K562 (cell line): Measurements from ENCODE around the gene BRAT1. TPM values are rescaled to one million over a fixed set of nuclear protein-coding genes. Genes with fewer than 3 reads are reported as not detected.

Source experiments
- ADNP ChIP-seq: fragments of 200-800 bp; sonication (Bioruptor generic); IDR thresholded peaks from 2 replicates; pipeline ENCODE4 v1.6.1; 2016; ENCODE audit warnings: missing genetic modification characterization, missing compliant biosample characterization
- CBX8 ChIP-seq: fragments of 200-600 bp; sonication (generic); IDR thresholded peaks from 2 replicates; pipeline ENCODE4 v1.6.1; 2012; ENCODE audit warnings: borderline replicate concordance, mixed run types, low read depth, mild to moderate bottlenecking, moderate library complexity, mixed read lengths, low read length, control low read depth, inconsistent platforms; ENCODE audit not compliant: poor library complexity, severe bottlenecking; ENCODE audit errors: extremely low read depth
- GABPB2 ChIP-seq: fragments of 250-450 bp; sonication (Bioruptor Pico); conservative IDR thresholded peaks from 2 replicates; pipeline ENCODE4 v1.5.1; 2021; ENCODE audit warnings: mild to moderate bottlenecking
- HES1 ChIP-seq: fragments of 450-650 bp; IDR thresholded peaks from 2 replicates; pipeline ENCODE4 v1.6.1; 2016; ENCODE audit warnings: low read depth, mild to moderate bottlenecking, moderate library complexity
- HMG20B ChIP-seq: fragments of 250-450 bp; sonication (Bioruptor Pico); IDR thresholded peaks from 2 replicates; pipeline ENCODE4 v1.5.0; 2021; ENCODE audit warnings: mild to moderate bottlenecking
- HOXB6 ChIP-seq: fragments of 250-450 bp; sonication (Bioruptor Pico); IDR thresholded peaks from 2 replicates; pipeline ENCODE4 v1.5.1; 2022; ENCODE audit warnings: mild to moderate bottlenecking, borderline replicate concordance
- MAX ChIP-seq: sonication (generic); formaldehyde crosslinking; IDR thresholded peaks from 2 replicates; pipeline ENCODE4 v1.9.0; 2022; ENCODE audit warnings: mild to moderate bottlenecking, missing genetic modification reagents
- NFXL1 ChIP-seq: fragments of 450-650 bp; formaldehyde crosslinking; IDR thresholded peaks from 2 replicates; pipeline ENCODE4 v1.4.0; 2021; ENCODE audit warnings: mild to moderate bottlenecking
- NR2F6 ChIP-seq: fragments of 450-650 bp; formaldehyde crosslinking; IDR thresholded peaks from 2 replicates; pipeline ENCODE4 v1.4.0; 2020; ENCODE audit warnings: mild to moderate bottlenecking
- PHF8 ChIP-seq: fragments of 200-600 bp; sonication (generic); IDR thresholded peaks from 2 replicates; pipeline ENCODE4 v1.6.1; 2012; ENCODE audit warnings: mixed run types, mild to moderate bottlenecking, inconsistent platforms, low read length, moderate library complexity, borderline replicate concordance
- RBBP5 ChIP-seq: fragments of 200-600 bp; sonication (generic); IDR thresholded peaks from 2 replicates; pipeline ENCODE4 v1.6.1; 2012; ENCODE audit warnings: borderline replicate concordance, mild to moderate bottlenecking, low read length, control low read depth, inconsistent platforms; ENCODE audit not compliant: insufficient read depth, poor library complexity, severe bottlenecking
- SIRT6 ChIP-seq: IDR thresholded peaks from one replicate; pipeline ENCODE4 v1.6.1; 2012; ENCODE audit warnings: low read depth, mild to moderate bottlenecking, control low read depth, inconsistent platforms, low read length, moderate library complexity
- SNRNP70 ChIP-seq: fragments of 200-400 bp; formaldehyde crosslinking; optimal IDR thresholded peaks from 2 replicates; pipeline ENCODE3; 2017; ENCODE audit warnings: low read depth, low read length
- TEAD1 ChIP-seq, 2 experiments: fragments of 450-650 bp in 1 of 2; sonication (generic) in 1 of 2; formaldehyde crosslinking; IDR thresholded peaks; 2 replicates each; pipeline versions ENCODE4 v1.4.0 to v1.8.0; 2020 to 2022; ENCODE audit warnings: mild to moderate bottlenecking in 2 of 2, missing genetic modification reagents in 1 of 2
- TFAP4 ChIP-seq: sonication (generic); formaldehyde crosslinking; IDR thresholded peaks from 2 replicates; pipeline ENCODE4 v1.8.0; 2022; ENCODE audit warnings: missing genetic modification reagents, mild to moderate bottlenecking, moderate library complexity, borderline replicate concordance
- THRB ChIP-seq: fragments of 450-650 bp; formaldehyde crosslinking; conservative IDR thresholded peaks from 2 replicates; pipeline ENCODE4 v1.4.0; 2022; ENCODE audit warnings: mild to moderate bottlenecking, missing genetic modification characterization
- TRIM24 ChIP-seq, 2 experiments: fragments of 450-650 bp; IDR thresholded peaks; 2 replicates each; pipeline ENCODE4 v1.6.1; 2016
- XRCC3 ChIP-seq: fragments of 450-650 bp; IDR thresholded peaks from 2 replicates; pipeline ENCODE4 v1.6.1; 2017; ENCODE audit warnings: mild to moderate bottlenecking, moderate library complexity
- ZFP36 ChIP-seq: fragments of 150-350 bp; IDR thresholded peaks from 2 replicates; pipeline ENCODE4 v1.6.1; 2018; ENCODE audit warnings: low read length, low read depth; ENCODE audit not compliant: partially characterized antibody
- ZHX1 ChIP-seq: fragments of 150-350 bp; conservative IDR thresholded peaks from 2 replicates; pipeline ENCODE4 v1.6.1; 2014; ENCODE audit warnings: low read length
- ZNF311 ChIP-seq: fragments of 250-450 bp; sonication (Bioruptor Pico); IDR thresholded peaks from 2 replicates; pipeline ENCODE4 v1.4.0; 2020; ENCODE audit warnings: mild to moderate bottlenecking, moderate library complexity
- ZNF408 ChIP-seq: fragments of 250-450 bp; sonication (Bioruptor Pico); IDR thresholded peaks from 2 replicates; pipeline ENCODE4 v1.4.0; 2020; ENCODE audit warnings: low read depth, mild to moderate bottlenecking, moderate library complexity
- ZNF778 ChIP-seq: fragments of 450-650 bp; formaldehyde crosslinking; IDR thresholded peaks from 2 replicates; pipeline ENCODE4 v1.4.0; 2020; ENCODE audit warnings: mild to moderate bottlenecking, moderate library complexity
- polyA plus RNA-seq, 8 experiments: library from polyadenylated mRNA; depleted of rRNA in 4 of 8; stranded (reverse) in 5 of 8; unstranded in 3 of 8; fragments of >200 nt; fragmentation: Nextera tagmentation in 2 of 8; fragmentation: Illumina TruSeq in 1 of 8; extraction: Ambion mirVana in 2 of 8; extraction: Trizol in 1 of 8; gene quantifications; 2 replicates each; pipeline versions ENCODE4 v1.2.1 to v1.2.3, GENCODE V29; 2011 to 2014; ENCODE audit warnings: inconsistent platforms in 1 of 8, missing spikeins in 1 of 8
- total RNA-seq, 7 experiments: library from RNA; depleted of rRNA in 6 of 7; stranded (reverse); fragments of >200 nt in 6 of 7; fragmentation: Illumina TruSeq in 2 of 7; extraction: Trizol in 2 of 7; gene quantifications; 2 replicates each; pipeline versions ENCODE4 v1.2.1 to v1.2.3, GENCODE V29; 2011 to 2021; ENCODE audit warnings: low replicate concordance in 1 of 7

BRAT1 gene
- total and polyA plus RNA-seq, 9 of the 15 experiments (the other 6 are each of a cell fraction or from before 2014, with no cell fraction given), result 0.13 to 49.6 (median 10.5) TPM

GRCh38 chr7:2559283-2559950 is 4.1 kb upstream of the BRAT1 start (continued):
- TF ChIP-seq SNRNP70 (no peak), RBBP5 (peak; percentile 78), THRB (CRISPR knock-in tag) (no peak), TRIM24 (IDR thresholded peaks at IDR 0.05) (no peak), XRCC3 (no peak), ZHX1 (no peak), GABPB2 (CRISPR knock-in tag) (no peak), ZFP36 (peak; percentile 99), PHF8 (peak; percentile 37; the same call in 1 of the 2 replicates), NFXL1 (no peak), TEAD1 (CRISPR knock-in tag; IDR thresholded peaks at IDR 0.05) (peak in 1 of 2 experiments; percentile 41; a peak in 1 of 4 replicates), ZNF408 (CRISPR knock-in tag) (no peak), TFAP4 (CRISPR knock-in tag) (no peak), NR2F6 (no peak), HOXB6 (no peak), HMG20B (CRISPR knock-in tag) (no peak), ZNF778 (CRISPR knock-in tag) (no peak), ZNF311 (CRISPR knock-in tag) (no peak), ADNP (tag) (no peak; the same call in 1 of the 2 replicates), HES1 (no peak), MAX (CRISPR knock-in tag) (peak; percentile 37), SIRT6 (no peak), CBX8 (no peak)
